Activated T-cell treated with anti-CD3 and anti-CD28 coated beads for 4 hours (primary cell): Measurements from ENCODE around the gene COL28A1.
"Not testable (repeated sequence)": the region's sequence is repeated elsewhere in the genome, so short reads cannot be mapped to it uniquely, and the experiment has no call there.

Experiments used
- DNase-seq: peaks from one replicate; pipeline ENCODE4 v3.0.0-alpha.2; 2020

The COL28A1 gene

GRCh38 chr7:7516156-7516555, 19.5 kb downstream of the COL28A1 start:
- no peak for DNase-seq

- DNase-seq = no peak
Measured at GRCh38 chr7:7512861-7513597, 22.6 kb downstream of the COL28A1 start.

DNA sequence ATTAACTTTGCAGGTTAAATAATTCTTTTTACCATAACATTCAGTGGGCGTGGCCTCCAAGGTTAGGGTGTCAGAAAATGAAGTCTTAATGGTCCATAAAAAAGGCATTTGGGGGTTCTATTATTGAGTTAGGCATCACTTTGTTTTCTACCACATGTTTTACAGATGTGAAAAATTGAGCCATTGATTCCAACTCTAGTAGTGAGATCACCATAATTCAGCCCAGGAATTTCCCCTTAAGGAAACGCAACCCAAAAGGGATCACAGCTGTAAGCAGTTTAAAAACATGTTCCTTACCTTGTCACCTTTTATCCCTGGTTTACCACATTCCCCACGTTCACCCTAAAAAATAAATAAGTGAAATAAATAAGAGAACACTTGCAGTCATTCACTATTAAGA, 24.9 kb downstream of the COL28A1 start:
- DNase-seq = no peak

GRCh38 chr7:7505915-7506314, 29.8 kb downstream of the COL28A1 start:
- DNase-seq = no peak

- DNase-seq = no peak
Measured at GRCh38 chr7:7504910-7505704, 30.6 kb downstream of the COL28A1 start.

- DNase-seq = no peak
Measured at GRCh38 chr7:7499892-7500291, 35.8 kb downstream of the COL28A1 start.

DNA sequence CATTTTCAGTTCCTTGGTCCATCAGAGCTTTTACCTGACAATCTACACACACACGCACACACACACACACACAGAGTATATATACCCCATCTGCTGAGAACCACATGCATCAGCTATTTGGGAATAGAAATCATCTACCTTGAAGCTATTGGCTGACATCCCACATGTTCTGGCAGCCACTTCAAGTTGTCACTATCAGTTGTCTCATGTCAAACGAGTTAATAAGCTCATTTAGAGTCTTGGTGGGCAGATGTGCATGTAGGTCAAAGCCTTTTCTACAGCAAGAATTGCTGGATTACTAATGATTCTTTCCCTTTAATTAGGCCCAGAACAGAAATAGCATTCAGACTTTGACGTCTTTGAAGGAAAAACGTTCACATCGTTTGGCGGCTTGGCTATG, 36.8 kb downstream of the COL28A1 start:
- DNase-seq = no peak

DNA sequence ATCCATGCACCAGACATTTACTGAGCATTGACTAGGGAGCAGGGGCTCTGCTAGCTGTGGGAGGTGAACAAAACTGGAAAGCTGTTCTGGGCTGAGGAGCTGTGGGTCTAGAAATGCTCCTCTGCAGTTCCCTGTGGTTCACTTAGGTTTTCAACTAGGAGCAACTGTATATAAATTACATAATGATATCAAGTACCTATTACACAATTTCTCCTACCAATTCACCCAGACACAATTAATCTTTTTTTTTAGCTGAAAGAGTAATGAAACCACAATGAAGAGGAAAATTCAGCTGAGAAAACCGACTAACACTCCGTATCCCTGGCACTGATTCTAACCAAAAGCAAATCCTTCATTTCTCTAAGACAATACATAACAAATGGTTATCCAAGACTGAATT, 39.4 kb downstream of the COL28A1 start:
- no peak for DNase-seq

- DNase-seq = no peak
Measured at GRCh38 chr7:7495171-7495570, 40.5 kb downstream of the COL28A1 start.

GRCh38 chr7:7491044-7491443, 44.6 kb downstream of the COL28A1 start:
- DNase-seq = no peak

DNA sequence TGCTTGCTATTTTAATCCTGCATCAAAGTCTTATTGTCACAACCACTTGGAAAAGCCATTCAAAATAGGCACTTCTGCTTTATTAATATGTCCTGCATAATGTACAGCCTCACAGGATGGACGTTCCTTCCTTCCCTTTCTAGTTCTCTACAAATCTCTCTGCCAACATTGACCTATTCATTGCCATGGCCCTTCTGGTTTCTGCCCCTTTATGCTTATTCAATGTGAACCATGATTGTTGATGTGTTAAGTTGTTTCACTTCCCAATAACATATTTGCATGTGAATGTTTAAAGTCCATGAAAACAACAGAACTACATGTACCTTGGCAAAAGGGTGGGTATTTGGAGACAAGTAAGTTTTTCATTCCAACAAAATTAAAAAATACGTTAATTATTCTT, 45.7 kb downstream of the COL28A1 start:
- DNase-seq = no peak

DNA sequence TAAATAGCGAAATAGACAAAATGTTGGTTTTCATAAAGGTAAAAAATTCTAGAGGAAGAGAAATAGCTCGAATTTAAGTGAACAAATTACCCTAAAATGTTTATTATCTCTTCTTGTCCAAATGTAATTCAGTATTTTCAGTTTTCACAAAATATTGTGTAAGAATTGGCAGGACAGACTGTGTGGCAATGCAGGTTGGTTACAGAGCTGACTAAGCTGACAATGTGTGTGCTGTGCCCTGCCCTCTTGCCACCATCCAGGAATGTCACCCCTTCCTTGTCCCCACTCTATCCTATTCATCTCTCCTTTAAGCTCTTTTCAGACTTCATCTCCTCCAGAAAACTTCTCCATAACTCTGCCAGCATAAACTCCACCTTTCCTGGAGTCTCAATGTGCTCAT, 46.1 kb downstream of the COL28A1 start:
- DNase-seq = no peak

DNA sequence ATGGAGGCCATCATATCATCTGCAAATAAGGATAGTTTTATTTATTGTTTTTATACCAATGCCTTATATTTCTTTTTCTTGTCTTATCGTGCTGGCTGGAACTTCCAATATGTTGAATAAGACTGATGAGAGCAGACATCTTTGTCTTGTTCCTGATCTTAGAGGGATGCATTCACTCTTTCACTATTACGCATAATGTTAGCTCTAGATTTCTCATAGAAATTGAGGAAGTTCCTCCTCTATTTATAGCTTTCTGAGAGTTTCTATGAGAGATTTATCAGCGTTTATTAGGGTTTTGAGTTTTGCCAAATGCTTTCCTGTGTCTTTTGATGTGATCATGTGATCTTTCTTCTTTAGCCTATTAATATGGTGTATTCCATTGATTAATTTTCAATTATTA, 49.3 kb downstream of the COL28A1 start:
- no peak for DNase-seq

- no peak for DNase-seq
Measured at GRCh38 chr7:7484072-7484471, 51.6 kb downstream of the COL28A1 start.

DNA sequence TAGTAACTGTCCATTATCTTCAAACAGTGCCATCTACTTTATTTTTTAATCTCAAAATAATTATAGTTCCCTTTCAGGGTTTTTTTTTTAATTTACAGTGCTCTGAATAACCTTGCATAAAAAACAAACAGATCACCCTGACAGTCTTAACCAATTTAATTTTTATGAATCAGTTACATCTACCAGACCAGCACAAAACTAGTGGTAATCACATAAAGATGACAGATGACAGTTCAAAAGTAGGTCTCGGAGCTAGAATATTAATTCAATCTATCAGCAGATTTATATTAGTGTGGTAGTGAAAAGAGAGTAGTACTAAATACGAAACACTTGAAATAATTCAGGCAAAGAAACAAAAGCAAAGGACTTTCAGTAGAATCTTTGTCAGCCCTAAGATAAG, 53.9 kb downstream of the COL28A1 start:
- DNase-seq = no peak

DNA sequence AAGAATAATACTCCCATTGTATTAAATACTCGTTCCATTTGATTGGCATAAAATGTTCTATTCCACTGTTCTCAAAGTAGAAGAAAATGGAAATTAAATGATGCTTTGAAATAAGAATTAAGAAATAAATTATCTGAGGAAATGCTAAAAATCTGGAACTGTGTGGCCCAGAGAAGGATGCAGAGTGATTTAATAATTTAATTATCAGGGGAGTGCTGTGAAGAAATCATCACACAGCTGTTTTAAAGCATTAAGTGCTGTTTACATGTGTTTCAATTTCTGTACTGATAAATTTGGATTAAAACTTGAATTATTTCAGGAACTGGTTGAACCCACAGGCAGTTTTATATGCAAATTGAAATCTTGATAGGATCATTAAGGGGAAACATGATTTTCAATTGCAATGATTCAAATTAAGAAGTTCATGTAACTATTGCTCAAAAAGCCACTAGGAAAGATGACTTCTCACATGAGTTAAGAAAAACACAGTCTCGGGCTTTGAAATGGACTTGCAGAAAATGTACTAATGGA, 56.3 kb downstream of the COL28A1 start:
- DNase-seq = no peak

DNA sequence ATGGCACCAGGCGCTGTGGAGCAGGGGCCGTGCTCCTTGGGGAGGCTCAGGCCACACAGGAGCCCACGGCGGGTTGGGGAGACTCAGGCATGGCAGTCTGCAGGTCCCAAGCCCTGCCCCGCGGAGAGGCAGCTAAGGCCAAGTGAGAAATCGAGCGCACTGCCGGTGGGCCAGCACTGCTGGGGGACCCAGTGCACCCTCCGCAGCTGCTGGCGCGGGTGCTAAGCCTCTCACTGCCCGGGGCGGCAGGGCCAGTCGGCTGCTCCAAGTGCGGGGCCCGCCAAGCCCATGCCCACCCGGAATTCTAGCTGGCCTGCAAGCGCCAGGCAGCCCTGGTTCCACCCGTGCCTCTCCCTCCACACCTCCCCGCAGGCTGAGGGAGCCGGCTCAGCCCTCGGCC, 57.1 kb downstream of the COL28A1 start:
- DNase-seq = no peak

DNA sequence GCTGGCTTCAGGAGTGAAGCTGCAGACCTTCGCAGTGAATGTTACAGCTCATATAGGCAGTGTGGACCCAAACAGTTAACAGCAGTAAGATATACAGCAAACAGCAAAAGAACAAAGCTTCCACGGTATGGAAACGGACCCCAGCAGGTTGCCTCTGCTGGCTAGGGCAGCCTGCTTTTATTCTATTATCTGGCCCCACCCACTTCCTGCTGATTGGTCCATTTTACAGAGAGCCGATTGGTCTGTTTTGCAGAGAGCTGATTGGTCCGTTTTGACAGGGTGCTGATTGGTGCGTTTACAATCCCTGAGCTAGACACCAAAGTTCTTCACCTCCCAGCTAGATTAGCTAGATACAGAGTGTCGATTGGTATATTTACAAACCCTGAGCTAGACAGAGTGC, 58.0 kb downstream of the COL28A1 start:
- DNase-seq = not testable (repeated sequence)

DNA sequence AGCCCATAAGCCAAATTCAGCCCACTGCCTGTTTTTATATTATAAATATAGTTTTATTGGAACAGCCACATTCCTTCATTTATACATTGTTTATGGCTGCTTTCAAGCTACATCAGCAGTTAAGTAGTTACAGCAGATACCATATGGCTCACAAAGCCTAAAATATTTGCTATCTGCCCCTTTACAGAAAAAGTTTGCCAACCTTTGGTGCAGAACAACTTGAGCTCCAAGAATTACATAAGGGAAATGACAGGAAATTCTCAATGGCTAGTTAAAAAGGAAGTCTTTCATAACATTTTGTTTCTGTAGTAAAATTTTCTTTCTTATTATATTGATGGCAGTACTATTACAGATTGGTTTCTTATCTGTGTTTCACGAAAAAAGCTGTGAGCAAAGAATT, 59.3 kb downstream of the COL28A1 start:
- no peak for DNase-seq

DNA sequence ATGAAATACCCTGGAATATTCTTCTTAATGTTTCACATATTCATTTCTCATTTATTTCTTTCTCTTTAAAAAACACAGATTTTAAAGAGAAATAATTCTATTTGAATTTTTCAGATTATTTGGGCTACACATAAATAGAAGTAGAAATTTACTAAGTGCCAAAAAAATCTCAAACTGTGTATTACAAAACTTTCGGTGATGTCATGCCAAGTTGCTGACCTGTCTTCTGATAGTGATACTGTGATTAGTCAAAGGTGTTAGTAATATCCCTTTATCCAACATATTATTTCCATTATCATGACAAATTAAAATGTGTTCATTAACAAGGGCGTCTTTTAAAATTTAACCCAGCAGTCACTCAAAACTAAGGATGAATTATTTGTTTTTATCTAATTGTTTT, 60.1 kb downstream of the COL28A1 start:
- DNase-seq = no peak

GRCh38 chr7:7474436-7474835, 61.2 kb downstream of the COL28A1 start:
- DNase-seq = no peak

- not testable (repeated sequence) for DNase-seq
Measured at GRCh38 chr7:7464991-7465765, 70.5 kb downstream of the COL28A1 start.

- no peak for DNase-seq
Measured at GRCh38 chr7:7454000-7454399, 81.7 kb downstream of the COL28A1 start.

DNA sequence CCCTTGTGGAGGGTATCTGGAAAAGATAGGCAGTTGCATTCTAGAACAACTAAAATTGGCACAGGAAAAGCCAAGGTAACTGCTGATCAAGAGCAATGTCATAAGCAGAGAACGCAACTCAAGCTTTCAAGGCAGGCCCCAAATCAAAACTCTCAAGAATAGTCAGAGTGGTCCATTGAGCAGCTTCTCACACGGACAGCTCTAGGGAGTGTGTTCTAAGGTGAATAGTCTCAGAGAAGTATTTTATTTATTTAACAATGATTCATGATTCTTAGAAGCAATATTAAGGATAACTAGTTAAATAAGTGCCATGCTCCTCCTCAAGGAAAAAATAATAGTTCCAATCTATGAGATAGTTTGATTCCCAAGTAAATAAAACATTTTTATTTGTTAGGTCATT, 83.0 kb downstream of the COL28A1 start:
- DNase-seq = no peak
